GM19043 (cell line): ENCODE results near the gene LIPA.
A peak's percentile ranks its signal among the peaks of the same experiment; 100 is the strongest.
"Not testable (repeated sequence)": the region's sequence is repeated elsewhere in the genome, so short reads cannot be mapped to it uniquely, and the experiment has no call there.

Experiments used
- ATAC-seq: cut with Tn5 transposase; IDR thresholded peaks from one replicate; pipeline ENCODE4 v1.9.1; 2021; ENCODE audit warnings: low read depth; ENCODE audit not compliant: unreplicated experiment

The LIPA gene

DNA sequence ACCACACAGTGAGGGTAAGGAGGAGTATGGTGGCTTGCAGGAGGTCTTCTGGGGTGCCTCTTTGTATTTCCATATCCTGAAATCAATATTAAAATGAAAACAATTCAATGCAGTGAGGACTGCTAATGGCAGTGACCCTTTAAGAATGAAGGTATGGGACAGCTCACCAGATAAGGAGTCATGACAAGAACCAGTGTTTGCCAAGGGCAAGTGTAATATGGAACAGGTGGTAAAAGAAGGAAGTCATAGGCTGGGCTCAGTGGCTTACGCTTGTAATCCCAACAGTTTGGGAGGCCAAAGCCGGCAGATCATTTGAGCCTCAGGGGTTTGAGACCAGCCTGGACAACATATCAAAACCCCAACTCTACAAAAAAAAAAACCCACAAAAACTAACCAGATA is 20.0 kb upstream of the LIPA start:
- no peak for ATAC-seq

GRCh38 chr10:89270153-89270483 is 18.5 kb upstream of the LIPA start:
- ATAC-seq, result no peak

GRCh38 chr10:89269433-89270152 is 18.0 kb upstream of the LIPA start:
- ATAC-seq, result no peak

DNA sequence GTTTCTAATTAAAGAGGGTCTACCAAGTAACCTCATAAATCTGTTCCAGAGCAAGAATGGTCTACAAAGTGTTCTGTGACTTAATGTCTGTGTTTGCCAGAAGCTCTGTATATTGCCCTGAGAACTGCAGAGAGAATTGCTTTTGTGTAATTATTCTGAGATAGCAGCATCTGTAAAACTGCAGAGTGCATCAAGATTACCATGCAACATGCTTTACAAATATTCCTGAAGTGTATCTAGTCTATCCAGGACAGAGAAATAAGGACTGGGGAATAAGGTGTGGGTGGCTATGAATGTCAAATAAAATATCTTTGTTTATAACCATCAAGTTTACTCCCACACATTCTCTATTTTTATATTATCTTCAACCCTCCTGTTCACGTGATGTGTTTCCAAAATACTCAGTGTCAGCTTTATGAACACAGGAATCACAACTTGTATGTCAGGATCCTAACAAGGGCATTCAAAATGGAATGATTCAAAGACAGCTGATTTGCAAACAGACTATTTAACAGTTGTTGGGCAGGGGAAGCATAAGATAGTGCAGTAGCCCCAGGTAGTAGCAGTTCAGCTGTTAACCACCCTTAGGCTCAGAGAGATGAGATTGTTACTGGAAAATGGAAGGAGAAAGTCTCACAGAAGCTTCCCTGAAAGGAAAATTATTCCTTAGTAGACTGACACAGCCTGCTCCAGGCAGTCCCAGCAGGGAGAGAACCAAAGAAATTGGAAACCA is 15.3 kb upstream of the LIPA start:
- no peak for ATAC-seq

DNA sequence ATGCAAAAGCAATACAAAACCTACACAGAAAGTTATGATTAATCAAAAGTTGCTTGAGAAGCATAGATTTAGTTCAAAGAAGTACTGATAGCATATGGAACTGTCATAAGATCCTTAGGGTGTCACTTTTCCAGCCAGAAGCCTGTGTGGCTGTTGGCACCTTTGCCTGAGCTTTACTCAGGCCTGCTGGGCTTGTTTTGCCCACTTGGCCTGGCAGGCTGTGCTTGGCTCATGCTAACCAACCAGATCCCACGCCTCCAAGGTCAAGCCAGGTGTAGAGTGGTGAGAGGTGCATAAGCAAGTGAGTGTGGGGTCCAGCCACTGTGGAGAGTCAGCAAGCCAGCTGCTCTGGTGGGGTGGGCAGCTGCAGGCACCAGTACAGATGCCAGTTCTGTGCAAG is 12.0 kb upstream of the LIPA start:
- ATAC-seq, result no peak

DNA sequence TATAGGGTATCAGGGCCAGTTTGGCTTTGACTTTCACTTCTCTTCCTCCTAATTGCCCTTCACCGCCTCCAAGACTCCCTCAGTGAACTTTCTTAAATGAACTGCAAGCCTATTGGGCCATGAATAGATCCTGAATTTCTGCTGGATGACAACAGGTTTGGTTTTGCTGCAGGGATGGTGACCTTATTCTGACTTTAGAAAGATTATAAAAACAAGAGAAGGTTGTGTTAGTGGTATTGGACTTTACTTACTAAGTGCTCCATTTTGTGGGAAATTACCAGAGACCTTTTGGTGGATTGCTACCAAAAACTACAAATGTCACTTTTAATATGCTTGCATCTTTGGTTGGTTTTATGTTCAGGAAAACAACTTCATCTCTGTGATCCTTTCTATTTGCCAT is 11.5 kb upstream of the LIPA start:
- ATAC-seq, result no peak

GRCh38 chr10:89262086-89263051 is 10.8 kb upstream of the LIPA start:
- no peak for ATAC-seq

DNA sequence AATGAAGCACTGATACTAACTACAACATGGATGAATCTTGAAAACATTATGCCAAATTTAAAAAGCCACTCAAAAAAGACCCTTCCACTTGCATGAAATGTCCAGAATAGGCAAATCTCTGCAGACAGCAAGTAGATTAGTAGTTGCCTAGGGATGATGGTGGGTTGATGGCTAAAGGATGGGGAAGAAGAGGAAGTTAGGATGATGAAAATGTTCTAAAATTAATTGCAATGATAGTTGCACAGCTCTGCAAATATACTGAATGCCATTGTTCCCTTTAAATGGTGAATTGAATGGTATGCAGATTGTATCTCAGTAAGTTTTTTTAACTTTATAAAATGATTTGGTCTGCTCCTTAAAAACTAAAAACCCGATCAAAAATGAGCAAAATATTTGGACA is 7.3 kb upstream of the LIPA start:
- ATAC-seq, result no peak

DNA sequence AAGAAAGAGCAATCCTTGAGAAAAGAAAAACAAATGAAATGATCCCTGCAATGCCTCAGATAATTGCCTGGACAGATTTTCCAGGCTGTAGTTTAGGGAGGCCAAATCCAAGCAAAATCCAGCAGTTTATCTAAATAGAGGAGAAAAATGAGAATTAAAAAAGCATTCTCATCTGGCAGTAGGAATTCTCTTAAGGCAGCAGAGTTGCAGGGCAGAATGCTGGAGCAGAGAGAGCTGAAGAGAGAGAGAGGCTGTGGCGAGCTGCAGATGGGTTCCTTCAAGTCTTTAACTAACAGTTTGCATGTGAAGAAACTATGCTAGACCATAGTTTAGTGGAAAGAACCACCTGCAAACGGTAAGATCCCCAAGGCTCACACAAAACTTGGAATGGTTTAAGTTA is 6.0 kb upstream of the LIPA start:
- no peak for ATAC-seq

- no peak for ATAC-seq
These were observed 5.4 kb upstream of the LIPA start for GRCh38 chr10:89256962-89257361.

- no peak for ATAC-seq
These were observed 4.8 kb upstream of the LIPA start for GRCh38 chr10:89256340-89256739.

GRCh38 chr10:89255793-89256192 is 4.2 kb upstream of the LIPA start:
- ATAC-seq, result no peak

- ATAC-seq, result not testable (repeated sequence)
These were observed 3.6 kb upstream of the LIPA start for GRCh38 chr10:89255091-89255579.

DNA sequence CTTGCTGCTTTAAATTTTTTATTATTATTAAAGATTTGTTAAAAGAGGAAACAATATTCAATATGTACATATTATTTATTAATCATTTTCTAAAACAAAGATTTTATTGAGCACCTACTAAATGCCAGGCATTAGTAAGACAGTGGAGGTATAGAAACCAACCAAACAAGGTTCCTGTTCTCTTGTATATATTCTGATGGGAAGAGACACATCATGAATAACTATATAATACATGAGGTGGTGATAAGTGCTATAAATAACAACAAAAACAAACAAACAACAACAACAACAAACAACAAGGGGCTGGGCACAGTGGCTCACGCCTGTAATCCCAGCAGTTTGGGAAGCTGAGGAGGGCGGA is 630 bp upstream of the LIPA start:
- ATAC-seq, result no peak

DNA sequence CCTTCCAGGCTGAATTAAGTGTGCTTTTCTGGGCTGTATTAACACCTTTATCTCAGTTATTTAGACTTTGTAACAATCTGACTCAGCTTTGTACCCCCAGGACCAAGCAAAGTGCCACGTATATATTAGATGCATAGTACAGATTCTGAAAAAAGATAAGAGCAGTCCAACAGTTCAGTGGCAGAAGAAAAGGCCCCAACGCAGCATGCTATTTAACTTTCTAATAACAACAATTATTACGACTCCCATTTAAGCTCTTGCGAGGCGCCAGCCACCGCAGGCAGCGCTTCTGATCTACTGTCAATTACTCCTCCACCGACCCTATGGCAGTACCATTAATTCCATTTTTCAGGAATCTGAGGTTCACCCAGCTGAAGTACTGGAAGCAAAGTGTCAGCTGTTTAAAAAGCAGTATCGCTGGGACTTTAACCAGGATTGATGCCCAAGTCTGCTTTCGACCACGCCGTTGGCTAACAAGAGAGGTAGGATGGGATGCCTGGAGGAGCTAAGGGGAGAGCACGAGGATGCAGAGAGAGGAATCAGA is 638 bp downstream of the LIPA start:
- ATAC-seq, result no peak

DNA sequence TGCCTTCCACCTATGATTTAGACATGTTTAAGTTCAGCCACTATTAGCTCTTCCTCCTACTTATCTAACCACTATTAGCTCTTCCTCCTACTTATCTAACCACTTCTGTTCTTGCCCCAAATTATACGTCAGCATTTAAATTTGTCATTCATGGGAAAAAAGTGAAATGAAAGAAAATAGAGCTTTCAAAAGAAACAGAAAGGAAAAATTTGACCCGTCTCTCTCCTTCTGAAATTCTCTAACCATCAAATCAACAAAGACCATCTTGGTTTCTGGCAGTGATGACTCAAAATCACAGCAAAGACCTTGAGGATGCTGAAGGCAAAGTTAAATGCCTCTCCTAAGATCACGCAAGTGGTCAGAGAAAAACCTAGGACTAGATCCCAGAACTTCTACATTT is 2.6 kb downstream of the LIPA start:
- no peak for ATAC-seq

- ATAC-seq, result not testable (repeated sequence)
These were observed 4.0 kb downstream of the LIPA start for GRCh38 chr10:89247623-89248022.

DNA sequence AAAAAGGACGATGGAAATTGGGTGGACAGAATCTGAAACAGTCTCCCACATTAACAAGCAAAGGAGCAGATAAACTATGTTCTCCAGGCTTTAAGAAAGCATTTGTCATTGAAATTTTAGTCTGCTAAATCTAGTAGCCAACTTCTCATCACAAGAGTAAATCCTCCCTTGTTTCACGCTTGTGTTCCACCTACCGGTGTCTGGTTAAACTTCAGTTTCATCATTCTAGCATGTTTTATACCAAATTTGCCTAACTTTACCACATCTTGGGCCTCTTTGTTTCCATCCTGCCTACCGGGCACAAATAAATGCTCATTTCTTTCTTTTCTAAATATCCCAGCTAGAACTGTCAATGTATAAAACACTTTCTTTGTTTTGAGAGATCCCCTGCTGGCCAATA is 5.8 kb downstream of the LIPA start:
- peak; percentile 52 for ATAC-seq

- no peak for ATAC-seq
These were observed 8.6 kb downstream of the LIPA start for GRCh38 chr10:89242840-89243568.

- ATAC-seq, result no peak
These were observed 9.3 kb downstream of the LIPA start for GRCh38 chr10:89242345-89242684.
